NK-92 treated with Interleukin-12 subunit alpha and Interleukin-12 subunit beta, amount 100 ng/mL, for 24 hours (cell line): Measurements from ENCODE around the gene P2RY14.

Experiments
- DNase-seq: peaks from one replicate; lab custom pipeline; 2025; lab: John Stamatoyannopoulos, UW

The P2RY14 gene

DNA sequence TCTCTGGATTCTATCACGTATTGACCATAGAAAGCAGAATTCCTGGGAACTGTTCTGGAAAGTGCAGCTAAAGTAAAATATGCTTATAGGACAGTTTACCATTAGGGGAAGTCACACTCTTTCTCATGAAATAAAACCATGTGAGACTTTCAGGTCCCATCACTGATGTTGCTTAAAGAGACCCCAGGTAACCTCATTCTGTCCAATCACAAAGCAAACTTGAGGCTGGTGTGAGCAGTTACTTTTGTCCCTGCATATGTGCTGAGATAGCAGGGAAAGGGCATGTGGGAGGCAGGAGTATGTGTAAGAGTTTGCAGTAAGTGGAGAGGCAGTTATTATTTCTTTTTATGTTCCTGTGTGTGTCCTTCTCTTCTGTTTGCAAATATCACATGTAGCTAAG, 22.2 kb upstream of the P2RY14 start:
- no peak for DNase-seq

DNA sequence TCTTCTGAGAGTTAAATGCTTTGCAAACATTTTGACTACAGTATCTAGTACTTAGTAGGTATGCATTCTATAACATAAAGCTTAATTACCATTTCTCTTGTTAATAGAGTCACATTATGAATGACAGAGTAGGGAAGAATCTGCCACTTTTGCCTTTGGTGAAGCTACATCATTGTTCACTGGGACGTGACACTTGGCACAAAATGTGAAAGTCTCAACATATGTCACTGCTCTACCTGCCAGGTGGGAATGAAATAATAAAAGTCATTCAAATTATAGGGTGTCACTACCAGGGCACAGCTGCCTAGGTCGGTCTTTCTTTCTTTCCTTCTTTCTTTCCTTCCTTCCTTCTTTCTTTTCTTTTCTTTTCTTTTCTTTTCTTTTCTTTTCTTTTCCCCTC, 20.7 kb upstream of the P2RY14 start:
- DNase-seq = no peak

GRCh38 chr3:151297429-151297828, 19.1 kb upstream of the P2RY14 start:
- no peak for DNase-seq

DNA sequence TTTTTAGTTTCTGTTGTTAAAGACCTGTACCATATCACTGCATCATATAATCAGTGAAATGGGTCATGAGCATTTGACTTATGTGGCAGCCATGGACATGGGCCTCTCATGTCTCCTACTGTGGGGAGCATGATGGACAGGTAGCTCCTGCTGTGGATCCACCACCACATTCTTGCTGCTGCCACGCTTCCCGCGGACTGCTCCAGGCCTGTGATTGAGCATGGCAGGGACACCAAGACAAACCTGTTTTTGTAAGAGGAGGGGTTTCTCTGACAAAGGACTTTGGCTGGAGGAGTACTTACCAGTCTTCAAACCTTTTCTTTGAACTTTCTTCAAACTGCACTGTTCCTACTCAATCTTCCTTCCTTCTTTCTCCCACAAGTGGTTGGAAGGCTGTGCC, 17.9 kb upstream of the P2RY14 start:
- no peak for DNase-seq

DNA sequence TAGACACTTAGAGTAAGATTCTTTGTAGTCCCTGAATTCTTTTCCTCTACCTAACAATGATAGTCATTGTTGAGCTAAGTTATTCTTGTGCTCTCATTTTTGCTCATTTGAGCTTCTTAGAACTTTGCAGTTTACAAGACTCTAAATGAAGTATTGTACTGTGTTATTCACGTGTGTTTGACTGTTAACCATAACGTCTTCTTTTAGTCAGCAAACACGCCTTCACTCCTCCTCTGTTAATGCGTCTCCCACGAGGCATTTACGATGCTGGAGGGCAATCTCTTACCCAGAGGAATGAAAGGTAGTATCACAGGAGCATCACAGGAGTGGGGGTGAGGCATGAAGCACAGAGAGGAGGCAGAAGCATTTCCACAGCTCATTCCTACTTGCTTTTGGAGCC, 14.8 kb upstream of the P2RY14 start:
- DNase-seq = no peak

DNA sequence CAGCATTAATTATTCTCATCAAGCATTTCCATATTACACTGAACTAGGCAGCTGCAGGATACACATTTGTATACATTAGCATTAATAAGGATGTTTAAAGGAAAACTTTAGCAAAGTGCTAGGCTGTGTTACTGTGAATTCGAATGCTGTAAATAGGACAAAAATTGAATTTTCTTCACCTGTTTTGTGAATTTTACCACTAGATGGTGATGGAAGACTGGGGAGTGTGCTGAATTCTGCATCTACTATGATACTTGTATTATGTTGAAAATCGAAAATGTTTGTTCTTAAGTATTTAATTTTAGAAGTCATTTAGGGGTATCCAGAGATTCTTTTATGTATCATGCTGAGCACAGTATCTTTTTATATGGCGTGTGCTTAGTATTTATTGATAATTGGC, 12.3 kb upstream of the P2RY14 start:
- no peak for DNase-seq

DNA sequence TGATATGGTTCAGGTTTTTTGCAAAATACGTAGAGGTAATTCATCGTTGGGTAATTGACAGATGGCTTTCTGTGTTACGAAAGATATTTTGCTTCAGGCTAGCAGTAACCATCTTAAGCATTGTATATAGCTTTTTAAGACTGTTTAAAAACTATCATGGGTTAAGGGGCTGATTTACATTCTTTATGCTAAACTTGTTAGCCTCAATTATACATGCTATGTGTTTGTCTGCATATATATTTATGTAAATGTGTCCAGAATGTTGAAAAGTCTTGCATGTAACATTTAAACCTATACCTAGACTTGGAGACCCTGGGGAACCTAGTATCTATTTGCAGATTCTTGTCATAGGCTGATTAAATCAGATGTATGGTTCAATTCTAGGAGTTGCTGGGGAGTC, 11.1 kb upstream of the P2RY14 start:
- no peak for DNase-seq

DNA sequence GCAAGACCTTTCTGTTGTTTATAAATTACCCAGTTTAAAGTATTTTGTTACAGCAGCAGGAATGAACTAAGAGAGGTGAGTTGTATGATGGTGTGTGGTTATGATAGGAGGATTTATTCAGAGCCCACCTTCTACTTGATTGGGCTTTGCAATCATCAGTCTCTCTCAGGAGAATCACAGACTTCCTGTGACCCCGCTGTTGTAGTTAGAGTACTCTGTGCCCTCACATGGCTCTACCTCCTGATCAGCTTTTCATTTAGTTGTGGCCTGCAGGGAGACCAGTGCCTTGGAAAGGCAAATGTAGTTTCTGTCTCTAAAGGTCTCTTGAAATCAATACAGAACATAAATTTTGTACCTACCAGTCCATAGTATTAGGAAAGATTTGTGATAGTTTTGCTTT, 7.6 kb upstream of the P2RY14 start:
- DNase-seq = no peak

DNA sequence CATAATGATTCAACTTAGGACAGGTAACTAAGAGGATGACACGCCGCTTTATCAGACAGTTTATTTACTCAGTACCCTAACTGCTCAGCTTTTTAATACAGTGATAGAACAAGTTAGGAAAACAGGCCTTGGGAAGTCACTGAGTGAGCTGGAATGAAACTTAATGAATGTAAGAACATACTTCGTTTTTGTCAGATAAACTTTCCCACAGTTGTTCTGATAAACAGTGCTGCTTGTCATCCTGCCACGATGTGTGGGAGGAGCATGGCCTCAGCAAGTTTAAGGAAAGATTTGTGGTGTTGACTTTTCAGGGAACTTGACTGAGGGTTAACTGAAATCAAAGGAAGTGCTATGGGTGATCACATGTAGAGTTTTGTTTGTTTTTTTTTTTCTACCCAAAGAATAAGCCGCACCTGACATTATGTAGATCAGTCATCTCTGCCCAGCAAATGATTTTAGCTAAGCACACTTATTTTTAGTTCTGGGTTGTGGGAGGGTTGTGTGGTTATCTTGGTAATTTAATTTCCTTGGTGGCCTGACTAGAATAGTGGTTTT, 5.6 kb upstream of the P2RY14 start:
- DNase-seq = no peak

DNA sequence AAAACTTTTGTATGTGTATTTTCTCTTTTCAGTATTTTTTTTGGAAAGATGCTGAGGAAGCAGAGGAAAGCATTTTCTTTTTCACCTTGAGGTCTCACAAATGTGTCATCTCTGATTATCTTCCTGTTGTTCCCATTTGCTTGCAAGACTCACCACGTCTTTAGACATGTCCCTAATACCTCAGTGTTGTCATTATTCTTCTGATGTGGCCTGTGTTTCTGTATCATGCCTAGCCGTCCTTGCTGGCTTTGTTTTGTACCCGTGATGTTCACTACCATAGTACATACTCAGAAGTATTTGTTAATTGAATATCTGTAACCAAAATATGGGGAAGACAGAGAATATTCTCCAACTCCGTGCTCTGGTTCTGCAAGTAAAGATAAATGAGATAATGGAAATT, 5.0 kb upstream of the P2RY14 start:
- DNase-seq = no peak

DNA sequence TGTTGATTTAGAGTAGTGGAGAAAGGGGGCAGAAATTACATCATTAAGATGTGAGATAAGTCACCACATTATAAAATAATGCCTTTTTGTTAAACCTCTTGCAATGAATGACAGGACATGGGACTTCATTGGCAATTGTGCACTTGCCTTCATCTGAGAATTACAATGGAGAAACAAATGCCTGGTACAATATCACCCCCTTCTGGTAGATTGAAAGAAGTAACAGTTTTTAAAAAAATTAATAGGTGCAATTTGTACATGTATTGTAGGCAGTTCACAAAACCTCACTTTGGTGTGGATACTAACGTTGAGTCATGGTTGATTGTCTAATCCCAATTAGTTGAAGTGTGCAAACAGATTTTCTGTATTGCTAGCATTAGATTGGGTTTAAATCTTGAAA, 4.6 kb upstream of the P2RY14 start:
- no peak for DNase-seq

GRCh38 chr3:151281671-151282324, 3.5 kb upstream of the P2RY14 start:
- no peak for DNase-seq

- no peak for DNase-seq
Observed at GRCh38 chr3:151276687-151277042, 1.7 kb downstream of the P2RY14 start.

DNA sequence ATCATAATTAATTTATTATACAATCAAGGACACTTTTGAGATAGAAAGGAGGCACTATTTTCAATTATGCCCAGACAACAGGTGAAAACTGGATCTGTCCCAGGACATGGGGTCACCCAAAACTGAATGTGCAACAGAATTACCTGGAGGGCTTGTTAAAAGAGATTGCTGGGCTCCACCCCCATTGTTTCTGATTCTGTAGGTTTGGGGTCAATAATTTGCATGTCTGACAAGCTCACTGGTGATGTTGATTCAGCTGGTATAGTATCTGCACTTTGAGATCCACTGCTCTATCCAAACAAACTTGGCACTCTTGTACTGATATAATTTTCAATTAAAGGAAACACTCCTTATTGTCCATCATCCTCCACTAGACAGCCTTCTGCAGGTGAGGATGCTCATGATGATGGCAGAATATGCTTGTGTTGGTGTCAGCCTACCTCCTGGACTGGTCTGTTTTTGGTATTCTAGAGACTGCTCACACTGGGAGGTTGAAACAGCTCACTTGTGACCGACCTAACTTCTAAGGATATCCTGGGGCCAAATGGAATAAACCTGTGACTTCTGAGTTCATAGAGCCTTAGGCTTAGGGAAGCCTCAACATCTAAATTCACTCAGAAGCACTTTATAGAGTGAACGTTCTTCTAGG, 2.2 kb downstream of the P2RY14 start:
- no peak for DNase-seq

DNA sequence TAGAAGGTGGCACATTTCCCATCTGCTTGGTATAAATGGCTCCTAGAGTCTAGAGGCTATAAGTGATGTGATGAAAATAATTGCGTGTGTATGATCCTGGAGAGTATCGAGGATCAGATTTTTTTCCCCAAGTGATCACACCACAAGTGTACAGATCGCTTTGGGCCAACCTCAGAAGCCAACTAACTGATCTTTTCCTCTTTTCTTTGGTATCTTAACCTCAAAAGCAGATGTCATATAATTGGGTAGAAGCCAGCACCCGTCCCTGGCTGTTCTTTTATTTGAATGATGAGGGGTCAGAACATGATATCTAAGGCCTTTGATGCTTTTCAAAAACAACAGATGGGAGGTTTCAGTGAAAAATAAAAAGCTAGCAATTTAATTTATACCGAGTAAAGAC, 3.3 kb downstream of the P2RY14 start:
- no peak for DNase-seq

DNA sequence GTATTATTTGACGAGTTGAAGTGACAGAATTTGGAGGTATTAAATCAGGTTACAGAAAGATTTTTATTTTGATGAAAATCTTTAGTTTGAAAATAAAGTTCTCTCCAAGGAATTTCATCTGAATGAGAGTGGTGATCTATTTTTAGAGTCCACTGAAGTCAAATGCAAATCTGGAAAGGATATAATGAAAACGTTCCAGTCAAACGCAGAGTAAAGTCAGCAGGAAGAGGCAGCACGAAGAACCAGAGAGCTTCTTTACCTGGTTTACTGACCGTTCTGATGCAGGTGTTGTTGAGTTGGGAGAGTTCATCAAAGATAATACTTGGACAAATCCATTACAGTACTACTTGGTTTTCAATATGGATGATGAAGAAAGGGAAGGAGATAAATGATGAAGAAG, 8.7 kb downstream of the P2RY14 start:
- DNase-seq = no peak

- no peak for DNase-seq
Observed at GRCh38 chr3:151268267-151269235, 9.8 kb downstream of the P2RY14 start.

DNA sequence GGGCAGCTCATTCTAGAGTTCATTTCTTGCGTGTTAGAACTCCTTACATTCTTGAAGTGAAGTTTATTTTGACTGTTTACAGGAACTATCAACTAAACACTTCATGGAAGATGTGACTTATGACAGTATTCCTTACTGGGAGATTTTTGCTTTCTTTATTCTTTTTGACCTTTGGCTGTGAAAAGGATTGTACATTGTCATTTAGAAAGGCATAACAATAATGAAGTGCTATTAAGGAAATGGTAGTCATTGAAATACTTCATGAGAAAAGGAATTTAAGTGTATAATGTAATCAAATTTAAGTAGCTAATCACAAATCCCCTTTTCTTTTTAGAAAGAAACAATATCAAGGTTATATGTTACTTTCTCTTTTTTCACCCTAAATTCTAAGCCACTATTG, 11.3 kb downstream of the P2RY14 start:
- DNase-seq = no peak

DNA sequence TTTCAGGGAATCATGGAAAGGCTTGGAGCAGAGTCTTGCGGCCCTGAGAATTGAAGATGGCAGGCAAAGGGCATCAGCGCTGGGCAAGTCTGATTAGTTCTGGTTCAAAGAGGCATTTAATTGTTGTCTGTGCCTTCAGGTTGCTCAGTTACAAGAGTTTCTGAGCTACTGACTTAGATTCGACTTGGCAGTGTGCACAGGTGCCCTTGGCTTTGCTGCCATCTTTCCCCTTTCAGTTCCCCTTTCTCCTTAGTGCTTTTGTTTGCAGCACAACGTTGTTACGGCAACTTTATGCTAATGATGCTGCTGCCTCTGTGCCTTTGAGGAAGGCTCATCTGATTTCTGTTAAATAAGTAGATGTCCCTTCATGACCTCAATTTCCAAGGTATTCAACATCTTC, 12.5 kb downstream of the P2RY14 start:
- DNase-seq = no peak

DNA sequence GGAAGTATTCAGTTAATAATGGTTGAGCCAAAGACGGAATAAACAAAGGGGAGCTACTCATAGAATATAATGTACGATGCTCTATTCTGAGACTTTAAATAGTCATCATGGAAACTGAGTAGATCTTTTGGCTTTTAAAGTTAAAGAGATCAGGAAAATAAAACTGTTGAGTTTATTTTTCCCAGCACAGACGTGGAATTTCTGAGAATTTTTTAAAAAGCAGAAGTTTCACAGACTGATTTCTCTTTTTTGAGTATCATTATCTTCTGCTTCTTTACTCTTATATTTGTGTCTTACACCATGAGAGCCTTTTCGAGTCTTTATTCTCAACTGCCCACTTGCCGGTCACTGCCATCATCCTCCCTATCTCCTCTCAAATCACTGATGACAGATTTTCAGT, 13.2 kb downstream of the P2RY14 start:
- DNase-seq = no peak

DNA sequence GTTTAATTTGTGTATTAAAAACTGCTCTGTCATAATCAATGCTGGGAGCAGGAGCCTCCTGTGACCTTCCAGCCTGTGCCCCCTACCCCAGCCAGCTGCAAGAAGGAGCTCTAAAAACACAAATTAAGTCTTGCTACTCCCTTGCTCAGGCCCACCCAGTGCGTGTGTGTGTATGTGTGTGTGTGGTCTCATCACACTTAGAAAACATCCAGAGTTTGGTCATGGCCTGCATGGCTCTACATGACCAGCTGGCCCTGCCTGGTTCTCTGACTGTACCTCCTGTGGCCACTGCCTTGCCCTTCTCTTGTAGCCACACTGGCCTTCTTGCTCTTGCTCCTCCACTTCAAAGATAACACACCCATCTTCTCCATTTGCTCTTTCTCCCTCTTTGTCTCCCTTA, 13.7 kb downstream of the P2RY14 start:
- no peak for DNase-seq

- no peak for DNase-seq
Observed at GRCh38 chr3:151262871-151263525, 15.3 kb downstream of the P2RY14 start.
